Stimulated activated CD4-positive, alpha-beta T cell treated with anti-CD3 and anti-CD28 coated beads, Interleukin-15, amount 100 ng/mL, for 48 hours (primary cell): Measurements from ENCODE around the gene FSTL1.

ENCODE experiments used
- DNase-seq, 2 donors: peaks; one replicate each; pipeline ENCODE4 v3.0.0-alpha.2; 2020; ENCODE audit warnings: low read depth in 2 of 2

Gene FSTL1

GRCh38 chr3:120450600-120451271 lies at the start of gene FSTL1:
Gene FSTL1, minus strand, starts transcription at chr3:120450992. Its CDS starts 246 bp downstream, at chr3:120450746.
- no peak for DNase-seq

- no peak for DNase-seq
Measured at GRCh38 chr3:120498556-120499346, 48.0 kb upstream of the FSTL1 start.

- DNase-seq, result no peak
Measured at GRCh38 chr3:120497818-120498217, 47.0 kb upstream of the FSTL1 start.

DNA sequence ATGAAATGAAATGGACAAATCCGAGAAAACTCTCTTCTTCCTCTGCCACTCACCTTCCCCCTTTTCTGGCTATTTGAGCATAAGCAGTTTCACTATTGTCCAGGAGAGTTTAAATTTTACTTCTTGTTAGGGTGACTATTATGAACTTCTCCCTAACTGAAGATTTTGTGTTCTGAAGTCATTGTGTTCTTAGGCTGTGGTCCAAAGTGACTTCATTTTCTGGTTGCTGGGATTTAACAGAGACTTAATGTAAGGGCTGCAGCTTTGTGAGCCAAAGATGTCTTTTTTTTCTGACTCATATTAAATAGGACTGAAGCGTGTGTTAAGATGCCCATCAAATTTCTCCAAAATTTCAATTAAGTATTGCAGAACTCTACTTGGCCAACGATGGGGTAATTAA lies 46.5 kb upstream of the FSTL1 start:
- no peak for DNase-seq

DNA sequence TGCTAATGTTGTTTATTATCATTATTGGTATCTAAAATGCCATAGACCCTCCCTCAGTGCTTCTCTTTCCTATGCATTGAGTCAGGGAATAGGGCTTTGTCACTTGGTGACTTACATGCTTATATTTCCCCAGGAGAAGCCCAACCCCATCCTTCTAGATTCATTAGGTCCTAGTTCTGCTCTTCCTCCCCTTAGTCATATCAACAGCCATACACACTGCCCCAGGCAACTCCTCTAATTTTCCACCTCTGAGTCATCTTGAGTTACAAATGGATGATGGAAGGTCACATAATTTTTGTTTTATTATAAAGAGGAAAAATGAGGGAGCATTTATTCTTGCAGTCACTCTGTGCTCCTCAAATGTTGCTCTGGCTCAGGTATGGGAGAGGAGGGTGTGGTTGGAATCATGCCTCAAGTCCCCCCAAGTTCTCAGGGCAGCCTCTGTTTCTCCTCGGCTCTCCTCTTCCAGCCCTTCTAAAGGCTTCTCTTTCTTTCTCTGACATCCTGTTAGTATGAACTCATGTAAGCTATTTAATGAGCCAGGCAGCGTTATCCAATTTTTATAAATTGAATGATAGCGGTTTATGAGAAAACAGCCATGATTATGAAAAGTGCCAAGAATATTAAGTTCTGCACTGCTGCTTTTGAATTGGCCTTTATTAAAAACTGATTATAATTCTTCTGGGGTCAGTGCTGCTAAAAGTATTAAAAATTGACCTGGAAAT lies 45.6 kb upstream of the FSTL1 start:
- DNase-seq, result no peak

DNA sequence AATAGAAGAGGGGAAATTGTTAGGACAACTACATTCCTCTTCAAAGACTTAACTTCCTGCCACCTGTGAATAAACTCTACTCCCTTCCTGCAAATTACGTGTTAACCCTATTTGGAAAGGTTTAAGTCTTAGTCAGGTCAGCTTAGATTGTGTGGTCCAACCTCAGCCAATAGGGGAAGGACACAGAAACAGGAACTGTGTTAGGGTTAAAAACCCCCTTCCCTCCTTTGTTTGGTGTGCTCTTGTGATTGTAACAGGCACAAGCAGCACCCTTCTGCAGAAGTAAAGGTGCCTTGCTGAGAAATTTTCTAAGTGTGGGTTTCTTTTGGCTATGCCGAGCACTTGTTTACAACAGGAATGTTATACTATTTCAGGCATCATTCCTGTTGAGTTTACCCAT lies 45.0 kb upstream of the FSTL1 start:
- DNase-seq, result no peak

DNA sequence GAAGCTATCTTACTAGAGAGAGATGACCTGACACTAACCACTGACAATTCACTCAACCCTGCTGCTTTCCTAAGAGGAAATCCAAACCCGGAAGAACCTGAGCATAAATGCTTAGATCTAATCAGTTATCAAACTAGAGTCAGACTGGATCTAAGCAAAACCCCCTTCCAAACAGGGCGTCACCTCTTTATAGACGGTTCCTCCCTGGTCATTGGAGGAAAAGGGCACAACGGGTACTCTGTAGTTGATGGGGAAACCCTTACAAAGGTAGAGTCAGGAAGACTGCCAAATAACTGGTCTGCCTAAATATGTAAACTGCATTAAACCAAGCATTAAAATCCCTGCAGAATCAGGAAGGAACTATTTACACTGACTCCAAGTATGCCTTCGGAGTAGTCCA lies 41.3 kb upstream of the FSTL1 start:
- DNase-seq, result no peak

- DNase-seq, result no peak
Measured at GRCh38 chr3:120489421-120489820, 38.6 kb upstream of the FSTL1 start.

GRCh38 chr3:120488296-120488695 lies 37.5 kb upstream of the FSTL1 start:
- no peak for DNase-seq

DNA sequence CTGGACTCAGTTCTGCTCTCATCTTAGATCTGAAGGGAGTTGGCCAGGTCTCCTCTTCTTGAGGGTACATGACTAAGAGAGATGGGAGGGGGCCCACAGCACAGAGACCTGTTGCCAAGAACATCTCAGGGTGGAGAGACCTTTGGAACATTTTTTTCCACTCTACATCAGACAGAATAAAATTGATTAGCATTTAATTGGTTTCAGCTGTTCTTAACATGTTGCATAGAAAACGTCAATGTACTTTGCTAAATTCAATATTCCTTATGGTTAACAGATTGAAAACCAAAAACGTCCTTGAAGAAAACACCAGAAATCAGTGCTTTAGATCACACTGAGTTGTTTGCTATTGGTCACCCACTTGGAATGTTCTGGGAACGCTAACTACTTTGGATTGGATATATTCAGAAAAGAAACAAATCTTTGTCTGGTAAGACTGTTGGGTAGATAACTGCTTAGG lies 36.4 kb upstream of the FSTL1 start:
- DNase-seq, result no peak

DNA sequence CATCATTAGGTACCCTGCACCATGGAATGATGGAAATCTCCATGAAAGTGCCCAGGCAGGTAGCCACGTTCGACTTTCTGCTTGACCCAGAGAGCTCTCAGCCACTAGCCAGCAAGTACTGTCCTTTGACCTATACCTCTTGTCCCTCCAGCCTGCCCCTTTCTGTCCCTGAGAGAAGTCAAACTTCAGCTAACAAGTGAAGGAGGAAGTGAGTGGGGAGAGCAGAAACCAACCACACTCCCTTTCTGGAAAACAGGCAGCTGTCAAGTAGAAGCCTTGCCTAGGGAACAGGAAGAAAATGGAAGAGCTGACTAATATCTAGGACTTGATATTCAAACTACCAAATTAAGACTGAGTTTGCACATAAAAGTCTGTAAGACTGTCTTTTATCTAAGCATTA lies 30.3 kb upstream of the FSTL1 start:
- no peak for DNase-seq

DNA sequence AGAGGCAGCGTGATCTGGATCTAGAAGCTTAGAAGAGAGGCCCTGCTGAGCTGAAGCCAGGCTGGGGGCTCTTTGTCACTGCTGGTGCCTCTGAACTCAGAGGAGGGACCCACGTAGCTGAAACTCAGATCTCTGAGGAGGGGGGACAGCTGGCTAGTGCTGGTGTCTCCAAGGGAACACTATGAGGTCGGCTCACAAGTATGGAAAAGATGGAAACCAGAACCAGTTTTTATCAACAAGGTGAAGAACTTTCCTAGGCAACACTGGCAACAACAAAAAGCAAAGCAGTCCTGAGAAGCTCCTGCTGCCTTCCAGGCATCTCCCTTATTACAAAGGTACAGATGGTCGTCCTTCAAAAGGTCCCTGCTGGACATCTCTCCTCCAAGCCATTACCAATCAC lies 27.0 kb upstream of the FSTL1 start:
- no peak for DNase-seq

DNA sequence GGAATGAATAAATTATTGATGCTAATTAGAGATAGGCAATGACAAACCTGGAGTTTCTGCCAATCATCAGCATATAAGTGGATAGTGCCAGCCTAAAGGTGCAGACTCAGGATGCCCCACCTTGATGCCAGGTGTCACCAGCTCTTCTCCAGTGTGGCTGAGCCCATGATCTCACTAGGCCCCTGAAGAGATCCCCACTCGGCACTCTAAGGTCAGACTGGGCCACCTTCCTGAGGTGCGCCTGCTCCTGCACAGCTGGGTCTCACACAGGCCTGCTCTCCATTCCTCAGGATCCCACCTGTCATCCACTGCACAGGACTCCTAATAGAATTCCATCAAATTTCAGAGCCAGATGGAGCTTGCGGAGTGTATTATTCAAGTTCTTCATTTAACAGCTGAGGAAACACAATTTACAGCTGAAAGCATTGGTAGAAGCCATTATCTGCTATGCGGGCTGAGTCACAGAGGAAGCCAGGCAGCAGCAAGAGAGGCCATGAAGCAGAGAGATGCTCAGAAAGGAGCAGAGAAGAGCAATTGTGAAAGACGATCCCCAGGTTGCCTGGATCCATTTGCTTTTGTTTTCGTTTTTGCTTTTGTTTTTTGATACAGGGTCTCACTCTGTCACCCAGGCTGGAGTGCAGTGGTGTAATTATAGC lies 25.1 kb upstream of the FSTL1 start:
- DNase-seq, result no peak

- no peak for DNase-seq
Measured at GRCh38 chr3:120473896-120474675, 23.3 kb upstream of the FSTL1 start.

GRCh38 chr3:120473389-120473788 lies 22.6 kb upstream of the FSTL1 start:
- no peak for DNase-seq

DNA sequence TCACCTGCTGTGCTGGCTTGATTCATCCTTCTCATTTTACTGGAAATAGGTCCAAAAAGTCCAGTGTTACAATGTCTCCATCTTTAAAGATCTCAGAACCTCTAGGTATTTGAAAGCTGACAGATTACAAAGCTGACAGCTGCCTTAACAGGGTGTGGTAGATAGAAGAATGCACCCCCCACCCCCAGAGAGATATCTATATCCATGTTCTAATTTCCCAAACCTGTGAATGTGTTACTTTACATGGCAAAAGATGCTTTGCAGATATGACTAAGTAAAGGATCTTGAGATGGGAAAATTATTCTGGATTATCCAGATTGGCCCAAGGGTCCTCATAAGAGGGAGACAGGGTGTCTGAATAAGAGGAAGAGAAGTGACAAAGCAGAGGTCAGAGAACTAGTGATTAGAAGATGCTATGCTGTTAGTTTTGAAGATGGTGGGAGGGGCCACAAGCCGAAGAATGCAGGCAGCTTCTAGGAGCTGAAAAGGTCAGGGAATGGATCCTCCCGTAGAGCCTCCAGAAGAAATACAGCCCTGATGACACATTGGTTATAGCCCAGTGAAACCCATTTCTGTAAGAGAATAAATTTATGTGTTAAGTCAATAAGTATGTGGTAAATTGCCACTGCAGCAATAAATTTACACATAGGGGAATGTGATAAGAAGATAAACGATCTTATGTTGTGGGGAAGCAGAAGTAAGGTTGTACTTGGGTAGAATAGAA lies 21.5 kb upstream of the FSTL1 start:
- no peak for DNase-seq

GRCh38 chr3:120471643-120472042 lies 20.9 kb upstream of the FSTL1 start:
- no peak for DNase-seq

DNA sequence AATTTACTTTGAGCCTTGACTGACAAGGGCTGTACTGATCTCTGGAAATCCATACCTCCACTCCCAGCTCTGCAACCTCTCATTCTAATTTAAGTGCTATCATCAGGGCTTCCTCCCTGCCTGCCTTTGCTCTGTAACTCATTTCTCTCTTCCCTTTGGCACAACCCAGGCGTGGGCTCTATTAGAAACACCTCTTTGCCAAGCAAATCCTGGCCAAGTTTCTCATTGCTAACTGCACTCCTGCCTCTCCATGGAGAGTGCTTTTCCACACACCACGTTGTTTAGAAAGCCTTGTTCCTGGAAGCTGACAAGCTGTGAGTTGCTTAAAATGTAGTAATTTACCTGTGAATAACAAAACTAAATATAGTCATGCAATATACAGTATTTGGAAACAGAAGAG lies 20.1 kb upstream of the FSTL1 start:
- no peak for DNase-seq

DNA sequence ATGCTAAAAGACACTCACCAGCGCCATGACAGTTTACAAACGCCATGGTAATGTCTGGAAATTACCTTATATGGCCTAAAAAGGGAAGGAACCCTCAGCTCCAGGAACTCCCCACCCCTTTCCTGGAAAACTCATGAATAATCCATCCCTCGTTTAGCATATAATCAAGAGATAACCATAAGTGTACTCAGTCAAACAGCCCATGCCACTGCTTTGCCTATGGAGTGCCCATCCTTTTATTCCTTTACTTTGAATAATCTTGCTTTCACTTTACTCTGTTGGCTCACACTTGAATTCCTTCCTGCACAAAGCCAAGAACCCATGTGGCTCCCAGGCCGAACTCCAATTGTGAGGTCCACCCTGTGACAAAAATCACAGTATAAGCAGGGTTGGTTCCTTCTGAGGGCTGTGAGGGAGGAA lies 19.1 kb upstream of the FSTL1 start:
- no peak for DNase-seq

GRCh38 chr3:120469440-120469839 lies 18.6 kb upstream of the FSTL1 start:
- DNase-seq, result no peak
